ENCODE data around the gene CLN6. TPM values are rescaled to one million over a fixed set of nuclear protein-coding genes. Genes with fewer than 3 reads are reported as not detected.
A peak's percentile ranks its signal among the peaks of the same experiment; 100 is the strongest.

Gene CLN6
- total and polyA plus RNA-seq, 9 of the 15 experiments (the other 6 are each of a cell fraction or from before 2014, with no cell fraction given) = 0.71 to 53.3 (median 39.3) TPM

DNA sequence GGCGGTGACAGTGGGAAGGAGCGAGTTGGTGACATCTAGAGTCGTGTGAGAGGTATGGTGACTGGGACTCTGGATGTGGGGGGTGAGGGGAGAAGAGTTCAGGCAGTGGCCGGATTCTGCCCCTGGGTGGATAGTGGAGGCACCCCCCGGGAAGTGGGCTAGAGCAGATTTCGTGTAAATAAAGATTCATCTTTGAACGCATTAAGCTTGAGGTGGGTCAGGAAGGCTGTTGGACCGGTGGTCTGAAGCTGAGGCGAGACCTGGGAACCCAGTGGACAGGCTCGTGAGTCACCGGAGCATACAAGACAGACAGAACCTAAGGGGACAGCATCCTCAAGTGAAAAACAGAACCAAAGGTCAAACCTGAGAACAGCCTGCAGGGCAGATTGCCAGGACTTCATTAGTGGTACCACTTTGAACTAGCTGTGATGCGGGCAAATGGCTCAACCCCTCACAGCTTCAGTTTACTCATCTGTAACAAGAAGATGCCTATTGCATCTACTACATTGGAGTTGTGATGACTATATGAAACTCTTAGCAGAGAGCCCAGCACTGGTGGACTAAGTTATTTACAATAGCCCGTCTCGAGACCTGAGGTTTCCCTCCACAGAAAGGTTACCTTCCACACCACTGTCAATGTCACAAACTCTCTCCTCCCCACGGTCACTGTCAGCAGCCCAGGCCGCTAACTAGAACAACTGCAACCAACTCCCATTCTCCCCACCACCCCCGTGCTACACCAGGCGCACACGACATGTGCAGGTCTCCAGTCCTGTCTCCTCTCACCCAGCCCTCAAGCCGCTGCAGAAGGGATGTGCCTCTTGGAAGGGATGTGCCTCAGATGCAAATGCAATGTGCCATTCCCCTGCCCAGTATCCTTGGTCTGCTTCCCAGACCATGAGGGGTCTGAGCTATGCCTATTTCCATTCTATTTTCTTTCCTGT lies 901 bp upstream of the CLN6 start:
- Histone ChIP-seq H3K4me3 (peak overlapping the region; percentile 93), H3K27ac (ENCODE audit: extremely low read depth, low read depth, low read length) (peak overlapping the region; percentile 75), H2AFZ (ENCODE audit: low read depth, low read length) (peak overlapping the region; percentile 100), H3K9me3 (replicated peaks; ENCODE audit: control insufficient read depth, insufficient read depth, low read depth, low read length) (no peaks in the 10 kb centered on the region), H3K9me1 (ENCODE audit: control insufficient read depth, insufficient read depth, low read length) (no peaks in the 10 kb centered on the region), H4K20me1 (replicated peaks; ENCODE audit: control insufficient read depth, insufficient read depth, low read length) (peaks cover 14% of the 10 kb centered on the region; the same call in 1 of the 2 replicates), H3K4me1 (replicated peaks in 1 of 2; ENCODE audit: control insufficient read depth in 2 of 2, insufficient read depth in 2 of 2, low read length in 2 of 2) (peaks cover 33 to 43% of the 10 kb centered on the region in 2 experiments), H3K36me3 (ENCODE audit: control insufficient read depth, insufficient read depth, low read length) (peaks cover 16% of the 10 kb centered on the region; the same call in 2 of the 3 replicates), H3K79me2 (ENCODE audit: control insufficient read depth, insufficient read depth, low read length) (peaks cover 41% of the 10 kb centered on the region), H3K4me2 (ENCODE audit: insufficient read depth, low read length) (peak overlapping the region; percentile 92), H3K27me3 (ENCODE audit: control insufficient read depth in 2 of 2, insufficient read depth in 2 of 2, low read length in 2 of 2) (no peaks in the 10 kb centered on the region), H3K9ac (ENCODE audit: insufficient read depth in 1 of 2, low read depth in 2 of 2, low read length in 2 of 2) (peak overlapping the region; percentile 81 to 92)
- FAIRE-seq (no peak), ATAC-seq (peak; percentile 36), DNase-seq (ENCODE audit: extremely low read depth in 1 of 4, low spot score in 3 of 4) (peak in 1 of 4 experiments; percentile 31)
- in situ Hi-C loops (cut with MboI) = no loop called here
- ChIA-PET CTCF (ENCODE audit: low intra/inter-chr PET ratio) (no interaction called here), POLR2A (interaction anchor here (0.8 to 2.5 kb wide), 2 partner anchors 11 kb away, joined by 4 to 18 read pairs; no protein-coding TSS in a partner anchor)
- BruUV-seq (replicated peaks) = TSS peak; percentile 86
- WGBS (ENCODE audit: insufficient coverage, low coverage, missing lambda C conversion rate) = 46% methylated on average over 19 of the region's 20 CpGs
- intact Hi-C loops (cut with micrococcal nuclease) = no loop called here
- no peak for TF ChIP-seq TBL1XR1 (IDR thresholded peaks at IDR 0.05; ENCODE audit: low read length in 2 of 2)
- peak; percentile 19; the same call in 1 of the 2 replicates for TF ChIP-seq PKNOX1 (IDR thresholded peaks at IDR 0.05)
- TF ChIP-seq NR2C1 (IDR thresholded peaks at IDR 0.05) = no peak
- TF ChIP-seq NR2C1 (tag; IDR thresholded peaks at IDR 0.05) = no peak
- TF ChIP-seq ZNF134 (CRISPR knock-in tag; conservative IDR thresholded peaks at IDR 0.05) = no peak
- no peak for TF ChIP-seq ZNF586 (CRISPR knock-in tag; conservative IDR thresholded peaks at IDR 0.05)
- peak; percentile 12 for TF ChIP-seq SAP30 (IDR thresholded peaks at IDR 0.05; ENCODE audit: borderline replicate concordance, insufficient read depth, low read depth, low read length, poor library complexity, severe bottlenecking)
- TF ChIP-seq GTF2F1 (IDR thresholded peaks at IDR 0.05; ENCODE audit: low read depth, low read length) = no peak
- TF ChIP-seq HDAC2 (IDR thresholded peaks at IDR 0.05) = 0 out of 2 replicates have a peak, but pooled peaks have one; percentile 0
- TF ChIP-seq U2AF2 (optimal IDR thresholded peaks at IDR 0.05; ENCODE audit: low read depth, low read length) = no peak
- peak in 1 of 3 experiments; percentile 19; a peak in 3 of 6 replicates for TF ChIP-seq CTCF (IDR thresholded peaks at IDR 0.05 in 2 of 3, conservative IDR thresholded peaks at IDR 0.05 in 1 of 3; ENCODE audit: insufficient read depth in 2 of 3, low read depth in 1 of 3, low read length in 3 of 3)
- TF ChIP-seq, protein P1, sequence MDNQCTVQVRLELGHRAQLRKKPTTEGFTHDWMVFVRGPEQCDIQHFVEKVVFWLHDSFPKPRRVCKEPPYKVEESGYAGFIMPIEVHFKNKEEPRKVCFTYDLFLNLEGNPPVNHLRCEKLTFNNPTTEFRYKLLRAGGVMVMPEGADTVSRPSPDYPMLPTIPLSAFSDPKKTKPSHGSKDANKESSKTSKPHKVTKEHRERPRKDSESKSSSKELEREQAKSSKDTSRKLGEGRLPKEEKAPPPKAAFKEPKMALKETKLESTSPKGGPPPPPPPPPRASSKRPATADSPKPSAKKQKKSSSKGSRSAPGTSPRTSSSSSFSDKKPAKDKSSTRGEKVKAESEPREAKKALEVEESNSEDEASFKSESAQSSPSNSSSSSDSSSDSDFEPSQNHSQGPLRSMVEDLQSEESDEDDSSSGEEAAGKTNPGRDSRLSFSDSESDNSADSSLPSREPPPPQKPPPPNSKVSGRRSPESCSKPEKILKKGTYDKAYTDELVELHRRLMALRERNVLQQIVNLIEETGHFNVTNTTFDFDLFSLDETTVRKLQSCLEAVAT (IDR thresholded peaks at IDR 0.05) = no peak
- no peak for TF ChIP-seq PYGO2 (tag; IDR thresholded peaks at IDR 0.05)
- no peak for TF ChIP-seq JUNB (CRISPR knock-in tag; conservative IDR thresholded peaks at IDR 0.05)
- TF ChIP-seq, protein P2, sequence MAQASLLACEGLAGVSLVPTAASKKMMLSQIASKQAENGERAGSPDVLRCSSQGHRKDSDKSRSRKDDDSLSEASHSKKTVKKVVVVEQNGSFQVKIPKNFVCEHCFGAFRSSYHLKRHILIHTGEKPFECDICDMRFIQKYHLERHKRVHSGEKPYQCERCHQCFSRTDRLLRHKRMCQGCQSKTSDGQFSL (CRISPR knock-in tag; IDR thresholded peaks at IDR 0.05) = 0 out of 2 replicates have a peak, but pooled peaks have one; percentile 53
- TF ChIP-seq, protein P2 (tag; IDR thresholded peaks at IDR 0.05) = no peak
